ENCODE data around the gene PTCH2.

DNA sequence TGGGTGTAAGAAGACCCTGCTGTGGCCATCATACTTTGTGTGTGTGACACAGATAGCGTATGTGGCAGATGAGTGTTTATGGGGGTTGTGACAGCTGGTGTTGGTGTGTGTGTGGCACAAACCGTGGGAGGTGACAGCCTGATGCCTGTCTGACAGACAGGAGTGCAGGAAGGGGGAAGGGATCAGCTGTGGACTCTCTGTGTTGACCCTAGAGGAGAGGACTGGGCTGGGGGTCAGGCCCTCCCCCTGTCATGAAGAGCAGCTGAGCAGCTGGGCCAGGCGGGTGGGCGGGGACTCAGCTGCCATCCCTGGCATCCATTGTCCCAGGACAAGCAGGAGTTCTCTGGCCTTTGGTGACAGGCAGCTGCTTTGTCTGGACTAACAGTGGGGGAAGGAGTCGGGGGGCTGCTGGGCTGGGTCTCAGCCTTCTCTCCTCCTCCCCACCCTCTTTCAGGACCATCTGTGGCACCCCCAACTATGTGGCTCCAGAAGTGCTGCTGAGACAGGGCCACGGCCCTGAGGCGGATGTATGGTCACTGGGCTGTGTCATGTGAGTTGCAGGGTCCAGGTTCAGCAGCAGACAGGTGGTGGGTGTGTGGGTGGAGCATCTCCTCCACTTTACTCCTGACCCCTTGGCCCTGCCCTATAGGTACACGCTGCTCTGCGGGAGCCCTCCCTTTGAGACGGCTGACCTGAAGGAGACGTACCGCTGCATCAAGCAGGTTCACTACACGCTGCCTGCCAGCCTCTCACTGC is 40.6 kb downstream of the PTCH2 start:
- TF ChIP-seq, protein P1, sequence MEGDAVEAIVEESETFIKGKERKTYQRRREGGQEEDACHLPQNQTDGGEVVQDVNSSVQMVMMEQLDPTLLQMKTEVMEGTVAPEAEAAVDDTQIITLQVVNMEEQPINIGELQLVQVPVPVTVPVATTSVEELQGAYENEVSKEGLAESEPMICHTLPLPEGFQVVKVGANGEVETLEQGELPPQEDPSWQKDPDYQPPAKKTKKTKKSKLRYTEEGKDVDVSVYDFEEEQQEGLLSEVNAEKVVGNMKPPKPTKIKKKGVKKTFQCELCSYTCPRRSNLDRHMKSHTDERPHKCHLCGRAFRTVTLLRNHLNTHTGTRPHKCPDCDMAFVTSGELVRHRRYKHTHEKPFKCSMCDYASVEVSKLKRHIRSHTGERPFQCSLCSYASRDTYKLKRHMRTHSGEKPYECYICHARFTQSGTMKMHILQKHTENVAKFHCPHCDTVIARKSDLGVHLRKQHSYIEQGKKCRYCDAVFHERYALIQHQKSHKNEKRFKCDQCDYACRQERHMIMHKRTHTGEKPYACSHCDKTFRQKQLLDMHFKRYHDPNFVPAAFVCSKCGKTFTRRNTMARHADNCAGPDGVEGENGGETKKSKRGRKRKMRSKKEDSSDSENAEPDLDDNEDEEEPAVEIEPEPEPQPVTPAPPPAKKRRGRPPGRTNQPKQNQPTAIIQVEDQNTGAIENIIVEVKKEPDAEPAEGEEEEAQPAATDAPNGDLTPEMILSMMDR (IDR thresholded peaks at IDR 0.05) = no peak
- TF ChIP-seq, protein P2, sequence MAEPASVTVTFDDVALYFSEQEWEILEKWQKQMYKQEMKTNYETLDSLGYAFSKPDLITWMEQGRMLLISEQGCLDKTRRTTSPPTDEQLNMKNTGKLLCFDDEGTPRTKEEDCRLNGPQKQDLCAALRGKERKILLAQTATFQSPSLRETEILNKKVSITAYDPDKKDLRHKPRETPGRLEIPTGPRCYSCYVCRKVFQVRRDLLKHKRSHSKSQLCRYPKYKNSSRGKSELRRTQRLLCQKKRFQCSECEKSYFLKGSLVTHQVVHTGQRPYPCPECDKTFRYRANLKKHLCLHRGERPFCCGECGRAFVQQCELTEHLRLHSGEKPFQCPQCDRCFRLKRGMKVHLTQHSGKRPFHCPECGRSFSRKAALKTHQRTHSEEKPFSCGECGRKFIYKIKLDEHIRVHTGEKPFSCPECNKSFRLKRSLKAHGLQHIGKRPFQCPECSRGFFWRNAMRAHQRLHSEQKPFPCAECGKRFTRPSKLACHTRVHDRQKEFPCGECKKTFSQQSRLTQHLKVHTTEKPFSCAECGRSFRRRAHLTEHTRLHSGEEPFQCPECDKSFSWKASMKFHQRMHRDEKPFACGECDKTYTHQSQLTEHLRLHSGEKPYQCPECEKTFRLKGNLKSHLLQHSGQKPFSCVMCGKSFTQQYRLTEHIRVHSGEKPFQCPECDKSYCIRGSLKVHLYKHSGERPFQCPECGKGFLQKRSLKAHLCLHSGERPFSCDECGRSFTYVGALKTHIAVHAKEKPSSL (CRISPR knock-in tag; conservative IDR thresholded peaks at IDR 0.05) = no peak
- TF ChIP-seq, protein P3, sequence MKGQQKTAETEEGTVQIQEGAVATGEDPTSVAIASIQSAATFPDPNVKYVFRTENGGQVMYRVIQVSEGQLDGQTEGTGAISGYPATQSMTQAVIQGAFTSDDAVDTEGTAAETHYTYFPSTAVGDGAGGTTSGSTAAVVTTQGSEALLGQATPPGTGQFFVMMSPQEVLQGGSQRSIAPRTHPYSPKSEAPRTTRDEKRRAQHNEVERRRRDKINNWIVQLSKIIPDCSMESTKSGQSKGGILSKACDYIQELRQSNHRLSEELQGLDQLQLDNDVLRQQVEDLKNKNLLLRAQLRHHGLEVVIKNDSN (CRISPR knock-in tag; IDR thresholded peaks at IDR 0.05) = no peak
- TF ChIP-seq GTF2I (CRISPR knock-in tag; conservative IDR thresholded peaks at IDR 0.05) (no peak), CREM (CRISPR knock-in tag; IDR thresholded peaks at IDR 0.05) (no peak), JUN (CRISPR knock-in tag; IDR thresholded peaks at IDR 0.05) (no peak), ZNF423 (CRISPR knock-in tag; IDR thresholded peaks at IDR 0.05) (no peak), CREB1 (CRISPR knock-in tag; IDR thresholded peaks at IDR 0.05) (no peak)
- TF ChIP-seq, protein P4, sequence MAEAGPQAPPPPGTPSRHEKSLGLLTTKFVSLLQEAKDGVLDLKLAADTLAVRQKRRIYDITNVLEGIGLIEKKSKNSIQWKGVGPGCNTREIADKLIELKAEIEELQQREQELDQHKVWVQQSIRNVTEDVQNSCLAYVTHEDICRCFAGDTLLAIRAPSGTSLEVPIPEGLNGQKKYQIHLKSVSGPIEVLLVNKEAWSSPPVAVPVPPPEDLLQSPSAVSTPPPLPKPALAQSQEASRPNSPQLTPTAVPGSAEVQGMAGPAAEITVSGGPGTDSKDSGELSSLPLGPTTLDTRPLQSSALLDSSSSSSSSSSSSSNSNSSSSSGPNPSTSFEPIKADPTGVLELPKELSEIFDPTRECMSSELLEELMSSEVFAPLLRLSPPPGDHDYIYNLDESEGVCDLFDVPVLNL (CRISPR knock-in tag; IDR thresholded peaks at IDR 0.05; ENCODE audit: borderline replicate concordance, low read depth) = no peak
- TF ChIP-seq, protein P5, sequence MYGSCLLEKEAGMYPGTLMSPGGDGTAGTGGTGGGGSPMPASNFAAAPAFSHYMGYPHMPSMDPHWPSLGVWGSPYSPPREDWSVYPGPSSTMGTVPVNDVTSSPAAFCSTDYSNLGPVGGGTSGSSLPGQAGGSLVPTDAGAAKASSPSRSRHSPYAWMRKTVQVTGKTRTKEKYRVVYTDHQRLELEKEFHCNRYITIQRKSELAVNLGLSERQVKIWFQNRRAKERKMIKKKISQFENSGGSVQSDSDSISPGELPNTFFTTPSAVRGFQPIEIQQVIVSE (CRISPR knock-in tag; IDR thresholded peaks at IDR 0.05; ENCODE audit: borderline replicate concordance) = no peak

All from WTC11 (cell line).